GM19467 (cell line): ENCODE results near the gene CCNJ.

Experiments used
- ATAC-seq: cut with Tn5 transposase; IDR thresholded peaks from one replicate; pipeline ENCODE4 v1.9.1; 2021; ENCODE audit warnings: mild to moderate bottlenecking, moderate library complexity; ENCODE audit not compliant: unreplicated experiment

Gene CCNJ

GRCh38 chr10:96056787-96057186 is 13.4 kb downstream of the CCNJ start:
- no peak for ATAC-seq

GRCh38 chr10:96061232-96061631 is 17.8 kb downstream of the CCNJ start:
- ATAC-seq: no peak

- no peak for ATAC-seq
Observed at GRCh38 chr10:96072674-96073073, 29.3 kb downstream of the CCNJ start.

GRCh38 chr10:96073722-96074121 is 30.3 kb downstream of the CCNJ start:
- no peak for ATAC-seq

- no peak for ATAC-seq
Observed at GRCh38 chr10:96074776-96075175, 31.4 kb downstream of the CCNJ start.

- ATAC-seq: no peak
Observed at GRCh38 chr10:96075977-96076376, 32.6 kb downstream of the CCNJ start.

- ATAC-seq: no peak
Observed at GRCh38 chr10:96077156-96077555, 33.8 kb downstream of the CCNJ start.

GRCh38 chr10:96082153-96082552 is 38.8 kb downstream of the CCNJ start:
- ATAC-seq: no peak

- ATAC-seq: no peak
Observed at GRCh38 chr10:96082748-96083147, 39.4 kb downstream of the CCNJ start.

GRCh38 chr10:96089116-96089515 is 45.7 kb downstream of the CCNJ start:
- no peak for ATAC-seq

- ATAC-seq: peak; percentile 78
Observed at GRCh38 chr10:96089670-96090462, 46.5 kb downstream of the CCNJ start.

GRCh38 chr10:96090463-96090800 is 47.0 kb downstream of the CCNJ start:
- no peak for ATAC-seq

- ATAC-seq: no peak
Observed at GRCh38 chr10:96092999-96093767, 49.8 kb downstream of the CCNJ start.

GRCh38 chr10:96093948-96094347 is 50.6 kb downstream of the CCNJ start:
- ATAC-seq: no peak

GRCh38 chr10:96096958-96097357 is 53.6 kb downstream of the CCNJ start:
- ATAC-seq: no peak

- ATAC-seq: no peak
Observed at GRCh38 chr10:96097865-96098264, 54.5 kb downstream of the CCNJ start.

- ATAC-seq: no peak
Observed at GRCh38 chr10:96107623-96108038, 64.2 kb downstream of the CCNJ start.
